Dedifferentiated amniotic fluid mesenchymal stem cell (primary cell): ENCODE results near the gene IGFL4.

Source experiments
- DNase-seq: peaks from one replicate; pipeline ENCODE4 v3.0.0-alpha.2; 2016; ENCODE audit errors: extremely low spot score

Gene IGFL4

GRCh38 chr19:45994456-45994997, 46.3 kb downstream of the IGFL4 start:
- no peak for DNase-seq

- no peak for DNase-seq
Measured at GRCh38 chr19:45990113-45990728, 50.6 kb downstream of the IGFL4 start.
